Ovary (tissue), 9 donors: Measurements from ENCODE around the gene MTMR11. TPM values are rescaled to one million over a fixed set of nuclear protein-coding genes. Genes with fewer than 3 reads are reported as not detected.
"Not testable (repeated sequence)": the region's sequence is repeated elsewhere in the genome, so short reads cannot be mapped to it uniquely, and the experiment has no call there.

Experiments used
- DNase-seq, 5 donors: peaks; one replicate each; pipeline ENCODE4 v3.0.0-alpha.2; 2019 to 2020
- H3K27ac ChIP-seq, 2 donors: fragments of 200-600 bp; one replicate each; pipeline versions ENCODE4 v1.5.1 to v1.8.0; 2019 to 2022
- H3K27me3 ChIP-seq: fragments of 200-600 bp; one replicate; pipeline ENCODE4 v1.8.0; 2022
- H3K36me3 ChIP-seq: fragments of 200-600 bp; sonication (generic); one replicate; pipeline ENCODE4 v1.5.1; 2019
- H3K4me1 ChIP-seq: one replicate; pipeline ENCODE4 v1.8.1; 2013; ENCODE audit warnings: mild to moderate bottlenecking, moderate library complexity; ENCODE audit not compliant: insufficient read depth
- H3K4me3 ChIP-seq: fragments of 200-600 bp; sonication (generic); one replicate; pipeline ENCODE4 v1.5.1; 2017
- H3K9me3 ChIP-seq, 2 donors: fragments of 200-600 bp in 1 of 2; sonication (generic) in 1 of 2; one replicate each; pipeline versions ENCODE4 v1.5.1 to v1.8.1; 2013 to 2019; ENCODE audit warnings: mild to moderate bottlenecking in 1 of 2, moderate library complexity in 1 of 2
- EP300 ChIP-seq: sonication (generic); formaldehyde crosslinking; IDR thresholded peaks from one replicate; pipeline ENCODE4 v1.6.1; 2017; ENCODE audit warnings: antibody characterized with exemption
- POLR2A ChIP-seq: fragments of 450-650 bp; IDR thresholded peaks from one replicate; pipeline ENCODE4 v1.6.1; 2017; ENCODE audit warnings: antibody characterized with exemption, mild to moderate bottlenecking, moderate library complexity
- WGBS, 3 donors: extraction: QIAGEN DNeasy Blood & Tissue Kit in 1 of 3; methylation state at CpG; one replicate each; pipeline versions ENCODE4 v1.1.5 to v1.1.7; 2013 to 2017; 5-methylcytosine and 5-hydroxymethylcytosine counted together
- intact Hi-C, 4 donors: fragments of 100-400 bp; cut with DNase I; formaldehyde crosslinking; loops; one replicate each; pipeline versions ENCODE4 v1.11.0 to v1.15.1; 2022 to 2023
- polyA plus RNA-seq, 2 donors: library from polyadenylated mRNA; stranded (reverse); fragments of 200-250 nt in 1 of 2; fragments of 350-450 nt in 1 of 2; fragmentation: Illumina TruSeq in 1 of 2; extraction: RNeasy Lipid Tissue Mini Kit (QIAGEN cat#74804) in 1 of 2; gene quantifications; one replicate each; pipeline ENCODE4 v1.2.3, GENCODE V29; 2013 to 2014
- total RNA-seq, 7 donors: library from RNA; depleted of rRNA in 2 of 7; stranded (reverse); fragments of >200 nt in 2 of 7; fragmentation: NEBNext Ultra II Directional in 3 of 7; extraction: Animal tissue kit (Norgen Biotek cat#: 25700) in 3 of 7; gene quantifications; one replicate each; pipeline versions ENCODE4 v1.1.0 to v1.2.4, GENCODE V29; 2016 to 2023
- TF ChIP-seq, protein P1 (sequence below), 3 donors: fragments of 450-650 bp in 2 of 3; fragments of 200-600 bp in 1 of 3; IDR thresholded peaks; one replicate each; pipeline versions ENCODE4 v1.5.1 to v1.8.0; 2016 to 2022; ENCODE audit warnings: antibody characterized with exemption in 3 of 3, mild to moderate bottlenecking in 1 of 3
- donor health status: DM: no; HTN: no; CAD: no; lungs with moderate emphysema.
- donor health status: DM: no; HTN: no; CAD: no.
- donor health status: Bipolar disorder and iron deficiency.
- donor health status: DM: yes; HTN: yes; CAD: no.
- donor health status: DM: no; HTN: no; CAD: no.
- donor health status: DM: yes; HTN: yes; CAD: no.

MTMR11 gene
- total and polyA plus RNA-seq, 9 donors = 19.1 to 51.5 (median 33.0) TPM

DNA sequence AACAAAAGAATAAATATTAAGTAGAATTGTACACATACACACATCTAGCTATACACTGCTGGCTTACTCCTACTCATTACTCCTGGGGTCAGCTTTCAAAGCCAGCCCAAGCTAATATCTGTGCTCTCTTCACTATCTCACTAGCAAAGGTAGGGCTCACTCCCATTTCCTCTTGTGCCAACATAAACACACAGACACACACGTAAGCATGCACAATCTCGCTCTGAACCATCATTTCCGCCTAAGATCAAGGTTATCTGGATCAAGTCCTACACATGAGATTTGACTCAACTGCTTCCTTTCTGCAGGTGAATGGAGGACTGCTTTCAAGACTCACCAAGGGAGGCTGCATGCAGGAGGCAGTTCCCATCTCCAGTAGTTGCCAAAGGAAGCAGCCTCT is 28.8 kb upstream of the MTMR11 start:
- intact Hi-C loops = loop anchor here in 1 of 4 donors (10.0 kb wide), 1 partner anchor 49 kb away; the partner anchor contains the start of gene OTUD7B
- H3K27ac ChIP-seq = no peak overlapping the region
- DNase-seq = no peak
- peaks cover 7% of the 10 kb centered on the region for H3K4me1 ChIP-seq
- TF ChIP-seq POLR2A (no peak), EP300 (no peak)
- TF ChIP-seq, protein P1, sequence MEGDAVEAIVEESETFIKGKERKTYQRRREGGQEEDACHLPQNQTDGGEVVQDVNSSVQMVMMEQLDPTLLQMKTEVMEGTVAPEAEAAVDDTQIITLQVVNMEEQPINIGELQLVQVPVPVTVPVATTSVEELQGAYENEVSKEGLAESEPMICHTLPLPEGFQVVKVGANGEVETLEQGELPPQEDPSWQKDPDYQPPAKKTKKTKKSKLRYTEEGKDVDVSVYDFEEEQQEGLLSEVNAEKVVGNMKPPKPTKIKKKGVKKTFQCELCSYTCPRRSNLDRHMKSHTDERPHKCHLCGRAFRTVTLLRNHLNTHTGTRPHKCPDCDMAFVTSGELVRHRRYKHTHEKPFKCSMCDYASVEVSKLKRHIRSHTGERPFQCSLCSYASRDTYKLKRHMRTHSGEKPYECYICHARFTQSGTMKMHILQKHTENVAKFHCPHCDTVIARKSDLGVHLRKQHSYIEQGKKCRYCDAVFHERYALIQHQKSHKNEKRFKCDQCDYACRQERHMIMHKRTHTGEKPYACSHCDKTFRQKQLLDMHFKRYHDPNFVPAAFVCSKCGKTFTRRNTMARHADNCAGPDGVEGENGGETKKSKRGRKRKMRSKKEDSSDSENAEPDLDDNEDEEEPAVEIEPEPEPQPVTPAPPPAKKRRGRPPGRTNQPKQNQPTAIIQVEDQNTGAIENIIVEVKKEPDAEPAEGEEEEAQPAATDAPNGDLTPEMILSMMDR (IDR thresholded peaks at IDR 0.05) = no peak
- H3K9me3 ChIP-seq = no peaks in the 10 kb centered on the region
- no peak overlapping the region for H3K4me3 ChIP-seq
- H3K36me3 ChIP-seq = no peaks in the 10 kb centered on the region
- 88 to 93% (median 90%) methylated on average over 3 of the region's 3 CpGs for WGBS, 3 donors
- no peaks in the 10 kb centered on the region for H3K27me3 ChIP-seq

DNA sequence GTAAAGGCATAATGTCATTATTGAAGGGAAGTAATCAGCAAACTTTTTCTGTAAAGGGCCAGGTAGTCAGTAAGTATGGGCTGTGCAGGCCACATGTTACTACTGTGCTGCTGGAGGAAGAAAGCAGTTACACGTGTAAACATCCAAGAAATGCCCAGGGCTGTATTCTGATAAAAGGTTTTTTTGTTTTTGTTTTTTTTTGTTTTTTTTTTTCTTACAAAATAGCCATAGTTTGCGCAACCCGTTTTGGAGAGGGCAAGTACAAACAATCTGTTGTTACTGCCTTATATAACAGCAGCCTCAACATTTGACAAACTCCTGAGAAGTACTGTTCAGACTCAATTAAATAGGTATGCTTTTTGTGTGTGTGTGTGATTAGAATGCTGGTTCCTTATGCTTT is 26.7 kb upstream of the MTMR11 start:
- 11 to 31% (median 13%) methylated on average over 3 of the region's 3 CpGs for WGBS, 3 donors
- Histone ChIP-seq H3K4me1 (peaks cover 7% of the 10 kb centered on the region), H3K36me3 (no peaks in the 10 kb centered on the region), H3K4me3 (no peak overlapping the region), H3K27ac (peak overlapping the region in 1 of 2 donors; percentile 51), H3K27me3 (no peaks in the 10 kb centered on the region), H3K9me3 (no peaks in the 10 kb centered on the region)
- TF ChIP-seq, protein P1 (IDR thresholded peaks at IDR 0.05) = no peak
- no peak for TF ChIP-seq EP300
- no peak for TF ChIP-seq POLR2A
- intact Hi-C loops = loop anchor here (2.0 to 10.0 kb wide), 6 partner anchors 51 to 209 kb away; partner anchors contain the start of genes OTUD7B (in 1 of the 4) and VPS45 (in 1 of the 4)
- DNase-seq = peak in 1 of 5 donors; percentile 31

DNA sequence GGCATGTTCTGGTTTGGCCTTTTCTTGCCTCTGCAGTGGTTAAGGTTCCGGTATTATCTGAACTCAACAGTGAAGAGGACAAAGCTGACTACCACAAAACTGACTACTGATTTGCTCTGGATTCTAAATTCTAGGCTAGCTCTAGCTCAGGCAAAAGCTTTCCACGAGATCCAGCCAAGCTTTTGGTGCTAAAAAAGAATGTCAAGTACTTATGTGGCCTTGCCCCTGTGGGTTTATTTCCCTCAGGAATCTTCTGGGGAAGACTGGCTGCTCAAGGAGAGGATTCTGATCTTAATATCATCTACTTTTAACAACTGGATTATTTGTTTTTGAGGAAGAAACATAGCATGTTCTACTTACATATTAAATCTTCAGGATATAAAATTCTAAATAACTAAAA is 26.1 kb upstream of the MTMR11 start:
- intact Hi-C loops = loop anchor here (2.0 to 10.0 kb wide), 6 partner anchors 52 to 210 kb away; partner anchors contain the start of genes OTUD7B (in 1 of the 4) and VPS45 (in 1 of the 4)
- TF ChIP-seq EP300 (no peak), POLR2A (no peak)
- TF ChIP-seq, protein P1 (IDR thresholded peaks at IDR 0.05) = no peak
- Histone ChIP-seq H3K4me1 (peaks cover 7% of the 10 kb centered on the region), H3K9me3 (peaks cover 0 to 3% of the 10 kb centered on the region in 2 donors), H3K27me3 (no peaks in the 10 kb centered on the region), H3K4me3 (no peak overlapping the region), H3K36me3 (no peaks in the 10 kb centered on the region), H3K27ac (peak overlapping the region in 1 of 2 donors; percentile 42)
- WGBS, 3 donors = 32 to 45% (median 39%) methylated on average over 2 of the region's 2 CpGs
- no peak for DNase-seq

DNA sequence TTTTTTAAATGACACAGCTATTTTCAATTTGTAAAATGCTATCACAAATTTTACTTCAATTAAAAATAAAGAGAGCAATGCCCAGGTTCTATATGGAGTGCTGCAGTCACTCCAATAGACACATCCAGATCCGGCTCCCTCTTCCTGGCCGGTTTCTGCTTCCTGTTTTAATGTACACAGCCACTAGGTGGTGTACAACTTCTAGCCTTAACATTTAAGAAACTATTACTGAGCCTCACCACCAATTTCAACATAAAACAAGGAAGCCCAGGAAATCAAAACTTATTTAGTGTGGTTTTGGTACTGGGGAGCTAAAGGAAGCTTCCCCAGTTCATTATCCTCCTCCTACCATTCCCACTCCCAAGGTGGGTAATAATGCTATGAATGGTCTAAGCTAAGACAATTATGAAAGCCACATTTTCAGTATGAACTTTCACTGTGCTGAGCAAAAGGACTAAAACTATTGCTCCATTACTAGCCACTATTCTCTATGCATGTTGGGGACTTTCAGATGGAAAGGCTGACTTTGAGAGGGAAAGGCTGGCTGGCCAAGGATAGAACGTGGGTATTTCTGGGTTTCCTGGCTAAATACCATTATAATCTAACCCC is 25.5 kb upstream of the MTMR11 start:
- no peaks in the 10 kb centered on the region for H3K27me3 ChIP-seq
- H3K4me3 ChIP-seq = no peak overlapping the region
- 15 to 25% (median 19%) methylated on average over 3 of the region's 3 CpGs for WGBS, 3 donors
- no peak for TF ChIP-seq EP300
- TF ChIP-seq, protein P1 (IDR thresholded peaks at IDR 0.05) = peak; percentile 34 to 76 (median 73)
- DNase-seq = peak in 3 of 5 donors; percentile 23 to 62 (median 42)
- peaks cover 0 to 4% of the 10 kb centered on the region in 2 donors for H3K9me3 ChIP-seq
- peaks cover 7% of the 10 kb centered on the region for H3K4me1 ChIP-seq
- H3K27ac ChIP-seq = peak overlapping the region in 1 of 2 donors; percentile 42
- H3K36me3 ChIP-seq = no peaks in the 10 kb centered on the region
- intact Hi-C loops = loop anchor here (2.0 to 10.0 kb wide), 6 partner anchors 53 to 210 kb away; partner anchors contain the start of genes OTUD7B (in 1 of the 4) and VPS45 (in 1 of the 4)

DNA sequence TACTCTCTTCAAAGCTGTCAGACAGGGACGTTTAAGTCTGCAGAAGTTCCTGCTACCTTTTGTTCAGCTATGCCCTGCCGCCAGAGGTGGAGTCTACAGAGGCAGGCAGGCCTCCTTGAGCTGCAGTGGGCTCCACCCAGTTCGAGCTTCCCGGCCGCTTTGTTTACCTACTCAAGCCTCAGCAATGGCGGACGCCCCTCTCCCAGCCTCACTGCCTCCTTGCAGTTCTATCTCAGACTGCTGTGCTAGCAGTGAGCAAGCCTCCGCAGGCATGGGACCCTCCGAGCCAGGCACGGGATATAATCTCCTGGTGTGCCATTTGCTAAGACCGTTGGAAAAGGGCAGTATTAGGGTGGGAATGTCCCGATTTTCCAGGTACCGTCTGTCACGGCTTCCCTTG is 20.9 kb upstream of the MTMR11 start:
- intact Hi-C loops, H3K4me3 ChIP-seq, H3K4me1 ChIP-seq, H3K9me3 ChIP-seq, H3K27ac ChIP-seq, DNase-seq, H3K36me3 ChIP-seq, H3K27me3 ChIP-seq: not testable (repeated sequence)
- 97 to 99% (median 98%) methylated on average over 14 of the region's 14 CpGs for WGBS, 3 donors
